Activated effector memory CD4-positive, alpha-beta T cell treated with Interleukin-2 at 50 U/mL for 16 hours (primary cell): Measurements from ENCODE around the gene ALX4.

ENCODE experiments used
- DNase-seq: peaks from one replicate; pipeline ENCODE4 v3.0.0-alpha.2; 2020

ALX4 gene

DNA sequence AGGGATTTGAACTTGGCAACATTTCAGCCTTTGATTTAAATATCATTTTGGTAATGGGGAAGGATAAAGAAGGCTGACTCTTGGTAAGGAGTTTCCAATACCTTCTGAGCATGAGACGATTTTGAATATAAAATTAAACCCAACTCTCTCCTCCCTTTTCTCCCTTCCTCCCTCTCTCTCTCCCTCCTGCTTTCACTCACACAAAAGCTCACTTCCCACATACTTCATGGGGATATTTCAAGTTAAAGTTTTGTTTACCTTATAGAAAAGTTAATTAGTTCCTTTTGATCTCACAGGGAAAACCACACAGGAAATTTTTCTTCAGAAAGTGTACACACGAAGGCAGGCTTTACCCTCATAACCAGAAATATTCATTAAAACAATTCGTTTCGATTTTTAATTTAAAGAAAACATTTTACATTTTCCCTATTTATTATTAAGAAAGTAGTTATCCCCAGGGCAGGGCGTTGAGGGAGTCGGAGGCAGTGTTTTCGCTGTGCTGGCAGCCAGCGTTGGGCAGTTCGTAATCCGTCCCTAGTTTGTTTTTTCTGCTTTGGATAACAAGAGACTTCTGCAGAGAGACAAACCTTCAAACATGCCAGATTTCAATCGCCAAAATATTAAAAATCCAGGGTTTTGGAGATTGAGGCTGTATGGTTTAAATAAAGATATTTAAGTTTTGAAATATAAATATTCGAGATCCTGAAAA is 25.3 kb upstream of the ALX4 start:
- DNase-seq, result no peak

DNA sequence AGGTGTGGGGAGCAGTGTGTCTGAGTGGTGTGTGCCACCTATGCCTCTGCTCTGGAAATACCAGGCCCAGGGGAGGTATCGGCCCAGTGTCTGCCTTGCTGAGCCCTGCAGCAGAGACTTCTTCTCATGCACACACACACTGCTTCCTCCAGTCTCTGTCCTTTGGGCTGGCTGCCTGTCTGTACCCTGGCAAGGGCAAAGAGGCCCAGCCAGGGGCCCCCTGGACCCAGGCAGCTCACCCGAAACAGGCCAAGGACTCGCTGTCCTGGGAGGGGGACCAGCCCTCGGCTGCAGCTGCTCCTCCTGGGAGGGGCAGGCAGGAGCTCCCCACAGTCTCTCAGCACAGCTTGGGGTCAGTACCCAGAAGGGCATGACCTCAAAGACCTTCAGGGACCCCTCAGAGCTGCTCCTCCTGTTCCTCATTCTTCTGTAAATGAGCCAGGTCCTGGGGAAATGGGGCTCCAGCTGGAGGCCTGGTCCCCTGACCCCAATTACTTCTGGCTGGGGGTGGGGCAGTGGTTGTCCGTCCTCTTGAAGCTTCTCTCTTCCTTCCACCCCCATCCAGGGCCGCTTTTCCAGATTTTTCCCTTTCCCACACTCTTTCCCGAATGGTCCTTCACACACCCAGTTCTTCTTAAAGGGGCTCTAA is 24.5 kb upstream of the ALX4 start:
- DNase-seq, result no peak

DNA sequence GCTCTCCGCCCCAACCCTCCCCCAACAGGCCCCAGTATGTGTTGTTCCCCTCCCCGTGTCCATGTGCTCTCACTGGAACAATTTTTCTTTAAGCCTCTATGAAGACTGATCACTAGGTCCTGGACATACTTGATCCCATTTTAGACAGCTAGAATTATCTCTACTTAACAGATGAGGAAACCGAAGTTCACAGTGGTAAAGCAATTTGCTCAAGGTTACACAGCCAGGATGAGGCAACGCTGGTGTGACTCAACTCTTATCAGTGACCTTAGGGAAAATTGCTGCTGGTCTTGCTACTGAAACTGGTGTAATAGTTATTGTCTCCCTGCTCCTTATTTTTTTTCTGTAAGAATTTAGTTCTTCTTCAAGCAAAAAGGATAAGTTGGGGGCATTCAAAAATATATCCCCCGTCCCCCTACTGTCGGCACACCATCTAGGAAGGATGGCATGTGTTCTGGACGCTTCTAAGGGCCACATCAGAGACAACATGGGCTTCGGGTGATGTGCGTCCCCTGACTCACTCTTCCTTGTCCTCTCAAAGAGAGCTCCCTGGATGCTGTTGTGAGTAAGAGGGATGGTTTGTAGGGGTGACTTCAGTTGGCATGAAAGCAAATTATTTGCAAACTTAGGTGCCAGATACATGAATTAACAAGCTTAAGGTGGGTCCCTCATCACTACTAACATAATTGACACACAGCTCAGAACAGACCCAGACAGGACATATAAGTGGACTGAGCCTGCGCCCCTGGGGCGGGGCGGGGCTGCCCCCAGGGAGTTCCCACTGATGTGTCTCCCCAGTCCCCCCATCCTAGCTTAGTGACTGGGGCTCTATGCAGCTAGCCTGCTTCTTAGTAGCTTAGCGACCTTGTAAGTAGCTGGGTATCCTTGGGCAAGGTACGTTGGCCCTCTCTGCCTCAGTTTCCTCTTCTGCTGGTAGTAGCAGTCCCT is 23.6 kb upstream of the ALX4 start:
- no peak for DNase-seq

DNA sequence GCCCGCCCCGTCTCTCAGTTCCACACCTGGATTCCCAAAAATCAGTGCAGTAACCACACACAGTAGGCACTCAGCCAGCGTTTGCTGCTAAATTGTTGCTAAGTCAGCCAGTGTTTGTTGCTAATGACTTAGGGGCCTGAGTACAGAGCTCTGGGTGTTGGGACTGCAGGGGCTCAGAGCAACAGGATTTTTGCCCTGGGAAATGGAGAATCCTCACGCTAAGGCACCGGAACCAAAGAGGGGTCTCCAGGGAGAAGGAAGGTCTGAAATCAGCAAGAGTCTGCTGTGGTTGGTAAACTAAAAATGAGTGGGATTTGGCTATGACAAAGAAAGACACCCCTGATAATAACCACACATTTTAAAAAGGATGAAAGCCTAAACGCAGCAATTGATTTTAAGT is 22.7 kb upstream of the ALX4 start:
- no peak for DNase-seq

DNA sequence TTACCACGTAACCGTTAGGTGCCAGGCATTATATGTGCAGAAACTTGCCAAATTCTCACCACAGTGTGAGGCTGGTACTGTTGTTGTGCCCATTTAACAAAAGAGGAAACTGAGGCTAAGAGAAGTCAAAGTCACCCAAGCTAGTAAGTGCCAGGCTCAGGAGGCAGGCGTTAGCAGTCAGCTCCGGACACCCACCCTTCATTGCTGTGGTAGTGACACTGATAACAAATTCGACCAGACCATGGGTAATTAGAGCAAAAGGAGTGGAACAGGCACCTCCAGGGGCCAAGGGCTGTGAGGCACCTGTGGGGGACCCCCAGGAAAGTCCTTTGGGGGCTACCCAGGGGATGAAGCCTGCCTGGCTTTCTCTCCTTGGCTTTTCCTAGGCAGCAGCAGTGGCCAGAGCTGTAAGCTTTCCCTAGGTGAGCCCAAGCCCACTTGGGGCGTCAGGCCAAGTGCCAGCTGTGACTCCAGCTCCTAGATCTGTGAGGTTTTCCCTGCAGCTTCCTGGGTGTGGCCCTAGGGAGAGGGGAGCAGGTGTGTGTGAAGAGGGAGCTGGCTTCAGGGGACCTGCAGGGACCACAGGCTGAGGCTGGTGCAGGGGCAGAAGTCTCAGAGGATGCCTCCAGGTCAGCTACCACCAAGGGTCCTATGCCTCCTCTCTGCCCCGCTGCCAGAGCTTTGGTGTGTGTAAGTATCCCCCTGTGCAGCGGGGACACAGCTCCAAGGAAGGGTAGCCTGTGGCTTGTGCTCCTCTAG is 19.7 kb upstream of the ALX4 start:
- DNase-seq, result no peak

DNA sequence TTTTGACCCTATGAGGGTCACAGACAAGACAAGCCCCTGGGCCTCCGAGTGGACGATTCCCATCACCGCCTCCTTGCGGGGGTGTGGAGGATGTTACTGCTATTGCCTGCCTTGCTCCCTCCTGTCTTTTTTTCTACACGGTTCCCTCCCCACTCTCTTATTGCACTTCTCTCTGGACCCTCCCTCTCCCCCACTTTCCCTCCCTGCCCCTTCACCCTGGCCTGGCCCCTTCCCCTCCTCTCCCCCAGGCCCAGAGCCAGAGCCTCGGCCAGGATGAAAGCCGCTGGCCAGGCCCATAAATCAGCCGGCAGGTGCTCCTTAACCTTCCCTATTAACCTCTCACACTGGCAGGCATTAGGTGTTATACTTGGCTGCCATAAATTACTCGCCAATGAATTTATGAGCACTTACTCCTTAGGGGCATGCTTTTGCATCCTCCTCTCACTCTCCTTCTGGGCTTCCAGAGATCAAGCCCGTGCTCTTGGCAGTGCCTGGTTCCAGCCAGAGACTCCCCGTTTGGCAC is 18.3 kb upstream of the ALX4 start:
- no peak for DNase-seq

DNA sequence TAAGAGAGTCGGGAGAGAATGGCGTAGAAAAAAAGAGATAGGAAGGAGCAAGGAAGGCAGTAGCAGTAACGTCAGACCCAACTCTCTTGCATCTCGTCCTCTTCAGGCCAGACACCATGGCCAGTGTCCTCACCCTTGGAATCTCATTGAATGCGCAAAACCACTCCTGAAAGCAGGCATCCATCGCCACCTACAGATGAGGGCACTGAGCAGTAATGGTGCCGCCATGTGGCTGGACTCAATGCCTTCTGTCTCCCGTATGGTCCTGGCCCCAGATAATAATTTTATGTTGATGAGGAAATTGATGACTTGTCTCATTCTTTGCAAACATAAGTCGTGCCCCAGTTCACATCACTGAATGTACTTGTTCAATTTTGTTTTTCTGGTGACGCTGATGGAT is 17.8 kb upstream of the ALX4 start:
- DNase-seq, result no peak

DNA sequence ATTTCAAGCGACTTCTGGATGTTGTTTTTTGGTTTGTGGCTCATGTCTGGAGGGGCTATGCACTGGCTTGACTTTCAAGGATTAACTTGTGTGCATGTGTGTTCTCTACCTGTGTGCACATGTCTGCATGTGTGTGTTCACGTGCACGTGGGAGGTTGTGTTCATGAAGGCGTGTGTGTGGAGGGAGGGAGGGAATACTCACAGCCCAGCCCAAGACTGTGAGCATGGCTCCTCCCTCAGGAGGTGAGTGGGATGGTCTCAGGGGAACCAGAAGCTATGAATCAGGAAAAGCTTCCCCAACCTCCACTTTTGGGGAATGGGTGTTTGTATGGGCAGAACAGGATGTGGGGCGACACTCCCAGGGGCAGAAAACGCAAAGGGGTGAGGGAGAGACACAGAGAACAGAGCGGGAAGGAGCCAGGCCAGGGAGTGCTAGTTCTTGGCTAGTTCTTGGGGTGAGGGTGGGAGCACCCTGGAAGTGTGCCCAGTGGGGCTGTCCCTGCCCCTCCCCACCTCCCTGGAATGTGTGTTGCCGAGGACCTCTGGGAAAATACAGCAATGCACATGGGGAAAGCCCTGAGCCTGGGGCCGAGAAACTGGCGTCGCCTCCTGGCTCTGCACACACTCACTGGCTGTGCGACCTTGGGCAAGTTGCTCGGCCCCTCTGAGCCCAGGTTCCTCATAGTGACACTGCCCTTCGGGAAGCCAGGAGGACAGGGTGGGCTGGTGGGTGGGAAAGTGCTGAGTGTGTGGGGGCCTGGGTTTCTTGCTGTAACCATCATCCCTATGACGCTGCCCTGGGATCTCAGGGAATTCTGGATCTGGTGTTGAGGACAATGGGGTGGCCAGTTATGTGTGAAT is 16.9 kb upstream of the ALX4 start:
- no peak for DNase-seq

DNA sequence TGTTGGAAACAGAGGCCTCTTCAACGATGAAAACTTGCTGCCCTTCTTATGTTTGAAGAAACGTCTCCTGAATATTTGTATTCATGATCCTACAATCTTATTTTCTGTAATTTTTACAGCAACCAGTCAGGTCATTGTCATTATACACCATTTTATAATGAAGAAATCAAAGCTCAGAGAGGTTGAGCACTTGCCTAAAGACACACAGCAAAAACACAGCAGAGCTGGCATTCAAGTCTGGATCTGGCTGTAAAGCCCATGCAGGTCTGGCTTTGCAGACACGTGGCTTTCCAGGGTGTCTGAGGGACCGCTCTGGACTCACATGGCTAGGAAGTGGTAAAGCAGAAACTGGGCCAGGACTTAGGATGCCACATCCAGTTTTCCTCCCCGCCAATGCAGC is 15.8 kb upstream of the ALX4 start:
- no peak for DNase-seq

DNA sequence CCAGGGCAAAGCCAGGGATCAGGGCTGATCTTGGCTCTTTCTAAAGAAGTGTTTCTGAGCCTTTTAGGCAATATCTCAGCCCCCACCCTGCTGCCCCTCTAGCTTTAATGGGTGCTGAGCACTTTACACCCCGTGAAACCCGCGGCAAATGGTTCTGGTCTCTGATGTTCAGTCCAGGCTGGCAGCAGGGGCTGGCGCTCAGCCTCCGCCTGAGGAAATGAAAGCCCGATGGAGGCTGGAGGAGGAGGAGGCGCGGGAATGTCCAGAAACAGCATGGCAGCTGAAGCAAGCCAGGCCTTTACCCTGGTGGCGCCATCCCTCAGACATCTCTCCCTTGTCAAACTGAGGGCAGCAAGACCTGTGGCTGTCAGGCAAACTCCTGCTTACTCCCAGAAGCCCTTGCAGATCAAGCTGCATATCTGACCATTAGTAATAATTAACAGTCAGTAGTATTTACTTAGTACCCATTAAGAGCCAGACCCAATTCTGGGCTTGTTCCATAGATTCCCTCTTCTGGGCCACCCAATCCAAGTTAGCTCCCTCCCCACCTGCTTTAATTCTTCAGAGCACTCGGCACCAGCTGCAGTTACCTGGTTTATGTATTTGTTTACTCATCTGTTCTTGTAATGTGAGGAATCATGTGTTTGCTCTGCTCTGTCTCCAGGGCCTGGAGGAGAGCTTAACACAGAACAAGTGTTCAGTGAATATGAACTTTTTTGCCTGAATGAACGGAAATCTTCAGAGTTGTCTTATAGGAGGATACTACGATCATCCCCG is 15.0 kb upstream of the ALX4 start:
- DNase-seq, result no peak

DNA sequence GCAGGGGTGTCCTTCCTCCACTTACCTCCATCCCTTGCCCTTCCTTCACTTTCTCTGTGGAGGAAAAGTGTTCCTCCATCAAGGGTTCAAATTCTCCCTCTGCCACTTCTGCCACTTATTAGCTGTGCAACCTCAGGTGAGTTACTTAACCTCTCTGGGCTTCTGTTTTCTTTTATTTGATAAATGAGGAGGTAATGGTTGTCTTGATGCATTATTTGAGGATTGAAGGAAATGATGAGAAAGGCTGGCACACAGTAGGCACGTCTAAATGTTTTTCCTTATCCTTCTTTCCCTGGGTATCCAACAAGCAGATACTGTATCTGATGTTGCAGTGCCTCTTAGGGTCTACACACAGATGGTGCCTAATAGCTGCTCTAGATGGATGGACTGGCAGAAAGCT is 14.3 kb upstream of the ALX4 start:
- no peak for DNase-seq

DNA sequence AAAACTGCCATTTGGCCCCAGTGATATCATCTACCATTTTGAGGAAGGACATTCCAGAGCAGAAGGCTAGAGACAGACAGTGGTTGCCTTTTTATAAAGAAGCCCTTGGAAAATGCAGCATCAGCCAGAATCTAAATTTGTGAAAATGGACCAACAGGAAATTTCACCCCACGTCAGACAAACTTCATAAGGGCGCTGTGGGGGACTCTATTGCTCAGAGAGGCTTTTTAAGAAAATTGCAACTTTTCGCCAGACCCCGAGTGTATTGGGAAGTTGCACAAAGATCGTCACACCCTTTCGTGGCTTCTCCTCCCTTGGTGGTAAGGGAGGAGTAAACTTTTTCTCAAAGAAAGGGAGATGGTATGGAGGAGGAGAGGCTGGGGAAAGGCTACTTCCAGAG is 12.3 kb upstream of the ALX4 start:
- DNase-seq, result no peak

DNA sequence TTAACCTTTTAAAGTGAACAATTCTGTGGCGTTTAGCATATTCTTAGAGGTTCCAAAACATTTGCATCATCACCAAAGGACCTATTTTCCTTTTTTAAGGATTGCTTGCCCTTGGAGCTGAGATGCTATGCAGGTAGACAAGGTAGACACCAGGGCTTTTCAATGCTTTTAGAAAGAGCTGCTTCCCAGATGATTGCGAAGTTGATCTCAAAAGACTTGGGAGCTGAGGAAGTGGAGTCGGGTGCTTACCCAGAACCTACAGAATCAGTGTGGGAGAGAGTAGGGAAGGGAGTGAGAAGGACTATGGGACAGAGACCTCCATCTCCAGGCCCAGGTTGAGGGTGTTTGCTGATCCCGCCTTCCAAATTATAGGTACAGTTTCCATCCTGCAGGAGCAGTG is 11.1 kb upstream of the ALX4 start:
- no peak for DNase-seq

DNA sequence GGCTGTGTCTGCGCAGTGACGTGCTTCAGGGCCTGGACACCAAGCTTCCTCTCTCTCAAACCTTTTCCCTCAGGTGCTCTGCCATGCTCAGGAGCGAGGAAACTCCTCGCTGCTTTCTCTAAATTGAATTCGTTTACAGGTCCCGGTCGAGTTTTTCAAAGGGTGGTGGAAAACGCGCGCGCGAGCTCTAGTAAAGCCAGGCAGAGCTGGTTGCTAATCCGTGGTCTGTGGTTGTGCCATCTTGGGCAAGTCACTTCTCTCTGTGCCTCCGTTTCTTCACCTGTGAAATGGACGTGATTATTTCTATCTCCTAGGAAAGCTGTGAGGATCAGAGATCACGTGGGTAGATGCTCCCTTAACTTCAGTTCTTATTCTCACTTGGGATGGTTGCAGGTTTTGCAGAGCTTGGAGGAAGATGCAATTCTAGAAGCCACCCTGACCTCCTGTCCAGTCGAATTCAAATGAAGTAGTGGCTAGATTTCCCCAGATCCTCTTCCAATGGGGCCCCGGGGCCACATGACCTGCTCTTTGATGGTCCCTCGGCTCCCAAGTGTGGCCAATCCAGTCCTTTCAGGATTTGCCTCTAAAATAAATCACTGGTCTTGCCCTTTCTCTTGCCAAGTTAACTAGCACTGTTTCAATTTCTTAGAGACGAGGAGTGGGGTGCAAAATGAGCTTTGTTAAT is 10.5 kb upstream of the ALX4 start:
- no peak for DNase-seq

DNA sequence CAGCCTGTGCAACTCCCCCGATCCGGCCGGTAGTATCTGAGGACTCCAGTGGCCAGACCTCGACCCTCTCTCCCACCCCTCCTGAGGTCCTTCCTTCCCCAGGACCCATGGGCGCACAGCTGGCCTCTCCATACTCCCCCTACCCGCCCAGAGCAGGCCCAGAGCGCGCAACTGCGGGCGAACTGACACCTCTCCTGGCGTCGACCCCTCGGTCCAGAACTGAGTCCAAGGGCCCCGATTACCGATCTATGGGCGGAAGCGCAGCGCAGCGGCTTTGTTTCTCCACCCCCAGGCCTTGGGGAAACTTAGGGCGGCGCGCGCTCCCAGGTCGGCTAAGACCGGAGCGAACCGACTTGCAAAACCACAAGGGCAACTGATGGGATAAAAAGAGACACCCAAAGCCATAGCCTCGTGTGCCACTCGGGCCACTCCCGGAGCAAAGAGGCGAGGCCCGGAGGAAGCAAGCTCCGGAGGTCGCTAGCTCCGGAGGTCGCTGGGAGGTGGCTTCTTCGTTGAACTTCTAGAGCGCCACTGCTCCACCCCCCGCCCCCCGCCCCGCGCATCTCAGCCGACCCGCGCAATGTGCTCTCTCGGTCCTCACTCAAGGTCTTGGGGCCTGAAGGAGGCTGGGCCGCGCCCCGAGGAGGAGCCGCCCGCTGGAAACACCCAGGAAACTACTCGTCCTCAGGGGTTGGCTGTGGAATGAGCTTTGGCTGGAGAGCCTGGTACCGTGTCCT is 9.8 kb upstream of the ALX4 start:
- no peak for DNase-seq

DNA sequence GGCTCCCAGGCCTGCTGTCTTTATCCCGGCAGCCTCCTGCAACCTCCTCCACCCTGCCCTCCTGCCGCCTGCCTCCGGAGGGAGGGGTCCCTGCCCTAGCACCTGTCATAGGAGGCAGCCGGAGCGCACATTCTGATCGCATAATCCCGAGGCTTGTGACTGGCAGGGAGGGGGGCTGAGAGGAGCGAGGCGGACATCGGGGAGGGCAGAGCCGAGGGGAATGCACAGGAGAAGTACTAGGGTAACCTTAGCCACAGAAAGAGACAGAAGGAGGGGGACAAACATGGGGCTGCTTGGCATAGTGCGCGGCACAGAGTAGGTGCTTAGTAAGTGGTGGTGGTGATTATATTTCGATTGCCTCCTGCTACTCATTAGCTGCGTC is 9.2 kb upstream of the ALX4 start:
- no peak for DNase-seq

DNA sequence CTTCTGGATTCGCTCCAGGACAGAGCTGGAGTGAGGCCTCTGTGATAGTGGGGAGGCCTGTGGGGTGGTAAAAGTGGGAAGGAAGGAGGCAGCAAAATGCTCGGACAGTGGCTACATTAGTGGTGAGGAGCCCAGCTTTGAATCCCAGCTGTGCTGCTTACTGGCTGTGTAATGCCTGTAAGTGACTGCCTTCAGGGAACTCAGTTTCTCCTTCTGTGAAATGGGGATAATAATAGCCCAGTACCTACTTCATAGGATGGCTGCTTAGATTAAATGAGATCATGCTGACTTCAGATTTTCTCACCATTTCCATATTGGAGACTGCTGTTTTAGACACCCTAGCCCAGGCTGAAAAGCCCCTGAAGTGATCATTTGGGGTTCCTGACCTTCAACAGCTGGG is 8.4 kb upstream of the ALX4 start:
- no peak for DNase-seq

DNA sequence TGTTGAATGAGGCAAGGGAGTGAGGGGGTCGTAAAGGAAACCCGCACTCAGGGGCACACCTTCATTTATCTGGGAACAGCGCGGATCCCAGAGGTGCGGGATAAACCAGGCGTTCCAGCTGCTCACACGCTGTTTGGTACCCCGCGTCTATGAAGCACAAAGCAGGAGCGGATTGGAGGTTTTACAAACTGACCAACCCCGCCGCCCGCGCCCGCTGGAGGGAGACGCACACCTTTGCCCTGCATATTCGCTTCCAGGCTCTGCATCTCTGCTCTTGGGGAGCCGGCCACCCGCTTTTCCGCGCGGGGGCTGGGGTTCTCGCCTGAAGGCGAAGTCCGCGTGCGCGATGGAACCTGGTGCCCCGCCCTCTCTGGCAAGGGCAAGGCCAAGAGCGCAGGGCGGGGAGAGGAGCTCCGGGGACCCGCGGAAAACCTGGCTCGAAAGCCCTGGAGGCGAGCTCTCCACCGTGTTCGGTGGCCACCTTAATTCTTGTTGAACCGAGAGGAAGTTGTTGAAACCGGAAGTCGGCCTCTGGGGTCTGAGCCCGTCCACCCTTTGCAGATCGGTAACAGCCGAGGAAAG is 6.8 kb upstream of the ALX4 start:
- DNase-seq, result no peak

DNA sequence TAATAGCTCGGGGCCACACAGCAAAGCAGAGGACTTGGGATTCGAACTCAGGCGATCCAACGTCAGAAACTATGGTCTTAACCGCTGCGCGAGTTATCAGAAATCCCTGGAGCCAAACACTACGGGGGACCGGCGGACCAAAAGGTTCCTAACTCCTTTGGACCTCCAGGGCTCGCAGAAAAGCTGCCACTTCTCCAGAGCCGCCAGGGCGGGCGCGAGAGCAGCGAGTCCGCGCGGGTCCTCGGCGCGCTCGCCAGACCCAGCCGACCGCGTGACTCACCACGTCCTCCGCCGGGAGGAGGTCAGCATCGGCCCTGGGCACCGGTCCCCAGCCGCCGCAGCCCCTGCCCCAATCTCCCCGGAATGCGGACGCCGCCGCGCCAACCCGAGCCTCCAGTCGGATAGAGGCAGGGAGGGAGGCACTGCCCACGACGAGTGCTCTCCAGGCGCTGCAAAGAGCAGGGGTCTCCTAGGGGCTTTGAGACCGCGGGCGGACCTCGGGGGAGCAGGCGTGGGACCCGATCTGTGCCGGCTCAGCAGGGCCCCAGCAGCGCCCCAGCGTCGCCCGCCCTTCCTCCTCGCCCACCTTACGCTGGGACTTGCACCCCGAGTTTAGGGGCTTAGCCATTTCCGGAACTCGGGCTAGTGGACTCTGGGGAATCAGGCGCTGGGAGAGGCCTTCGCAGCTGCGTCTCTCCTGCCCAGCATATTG is 6.2 kb upstream of the ALX4 start:
- DNase-seq, result no peak
